AG09319 (cell line): ENCODE data around the gene SRRM2.

Experiments used
- DNase-seq: peaks from one replicate; pipeline ENCODE4 v3.0.0-alpha.2; 2010; ENCODE audit warnings: low read depth; ENCODE audit errors: extremely low read depth
- CTCF ChIP-seq: IDR thresholded peaks from 2 replicates; pipeline ENCODE4 v1.5.1; 2011; ENCODE audit warnings: low read depth, mild to moderate bottlenecking, inconsistent platforms, low read length, moderate library complexity

Gene SRRM2

DNA sequence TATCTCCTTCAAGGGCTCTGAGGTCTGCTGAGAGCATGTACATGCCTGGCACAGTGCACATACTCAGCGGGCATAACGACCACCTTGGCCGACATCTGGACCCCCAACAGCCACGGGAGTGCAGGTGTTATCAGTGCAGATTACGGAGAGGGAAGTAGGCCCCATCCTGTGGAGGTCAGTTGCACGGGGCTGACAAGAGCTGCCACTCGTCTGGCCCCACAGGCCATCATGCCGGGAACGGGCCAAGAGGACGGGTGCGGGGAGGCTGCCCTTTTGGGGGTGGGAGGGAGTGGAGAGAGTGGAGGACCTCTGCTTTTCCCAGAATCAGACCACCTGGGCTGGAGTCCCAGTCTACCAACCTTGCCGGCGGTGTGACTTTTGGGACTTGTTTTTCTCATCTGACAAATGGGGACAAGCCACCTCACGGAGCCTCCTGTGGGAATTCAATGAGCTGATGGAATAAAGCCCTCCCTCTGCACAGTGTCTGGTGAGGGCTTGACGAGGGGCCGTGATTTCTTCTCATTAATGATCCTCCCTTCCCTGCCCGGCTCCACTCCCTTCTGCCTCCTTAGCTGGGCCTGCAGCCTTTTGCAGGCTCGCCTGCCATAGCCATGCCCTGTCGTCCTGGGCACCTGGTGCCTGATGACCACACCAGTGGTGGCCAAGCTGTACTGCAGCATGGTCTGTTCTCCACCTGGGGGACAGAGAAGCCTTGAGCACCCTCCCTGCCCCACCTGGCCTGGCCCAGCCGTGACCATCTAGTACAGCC lies 30.3 kb downstream of the SRRM2 start:
- no peak for DNase-seq
- TF ChIP-seq CTCF, result no peak

GRCh38 chr16:2783581-2784357 lies 31.3 kb downstream of the SRRM2 start:
- TF ChIP-seq CTCF, result no peak
- DNase-seq, result no peak

DNA sequence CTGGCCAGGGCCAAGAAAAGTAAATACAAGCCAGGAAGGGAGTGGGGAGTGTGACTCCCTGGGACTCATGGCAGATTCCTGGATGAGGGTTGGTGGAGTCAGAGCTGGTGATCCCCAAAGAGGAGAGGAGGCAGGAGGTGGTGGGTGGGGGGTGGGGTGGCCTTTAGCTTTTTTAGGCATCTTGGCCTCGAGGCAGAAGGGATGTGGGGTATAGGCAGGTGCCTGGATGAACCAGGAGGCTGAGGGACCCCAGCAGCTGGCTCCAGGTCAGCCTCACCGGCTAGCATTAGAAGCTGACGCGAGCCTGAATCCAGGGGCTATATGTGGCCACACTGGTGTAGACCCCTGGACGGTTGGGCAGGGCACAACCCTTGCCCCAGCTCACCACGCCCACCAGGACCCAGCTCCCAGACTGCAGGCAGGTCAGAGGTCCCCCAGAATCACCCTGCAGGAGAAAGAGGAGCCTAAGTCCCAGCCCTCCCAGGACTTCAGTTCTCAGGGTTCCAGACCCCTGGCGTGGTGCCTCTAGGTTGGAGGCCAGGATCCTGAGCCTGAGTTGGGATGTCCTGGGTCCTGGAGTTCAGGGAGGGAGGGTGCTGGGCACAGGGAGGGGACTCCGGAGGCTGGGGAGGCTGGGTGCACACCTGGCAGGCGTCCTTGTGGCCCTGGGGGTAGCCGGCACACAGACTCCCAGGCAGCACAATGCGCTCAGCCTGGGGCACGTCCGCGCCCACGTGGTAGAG lies 32.1 kb downstream of the SRRM2 start:
- no peak for DNase-seq
- no peak for TF ChIP-seq CTCF

DNA sequence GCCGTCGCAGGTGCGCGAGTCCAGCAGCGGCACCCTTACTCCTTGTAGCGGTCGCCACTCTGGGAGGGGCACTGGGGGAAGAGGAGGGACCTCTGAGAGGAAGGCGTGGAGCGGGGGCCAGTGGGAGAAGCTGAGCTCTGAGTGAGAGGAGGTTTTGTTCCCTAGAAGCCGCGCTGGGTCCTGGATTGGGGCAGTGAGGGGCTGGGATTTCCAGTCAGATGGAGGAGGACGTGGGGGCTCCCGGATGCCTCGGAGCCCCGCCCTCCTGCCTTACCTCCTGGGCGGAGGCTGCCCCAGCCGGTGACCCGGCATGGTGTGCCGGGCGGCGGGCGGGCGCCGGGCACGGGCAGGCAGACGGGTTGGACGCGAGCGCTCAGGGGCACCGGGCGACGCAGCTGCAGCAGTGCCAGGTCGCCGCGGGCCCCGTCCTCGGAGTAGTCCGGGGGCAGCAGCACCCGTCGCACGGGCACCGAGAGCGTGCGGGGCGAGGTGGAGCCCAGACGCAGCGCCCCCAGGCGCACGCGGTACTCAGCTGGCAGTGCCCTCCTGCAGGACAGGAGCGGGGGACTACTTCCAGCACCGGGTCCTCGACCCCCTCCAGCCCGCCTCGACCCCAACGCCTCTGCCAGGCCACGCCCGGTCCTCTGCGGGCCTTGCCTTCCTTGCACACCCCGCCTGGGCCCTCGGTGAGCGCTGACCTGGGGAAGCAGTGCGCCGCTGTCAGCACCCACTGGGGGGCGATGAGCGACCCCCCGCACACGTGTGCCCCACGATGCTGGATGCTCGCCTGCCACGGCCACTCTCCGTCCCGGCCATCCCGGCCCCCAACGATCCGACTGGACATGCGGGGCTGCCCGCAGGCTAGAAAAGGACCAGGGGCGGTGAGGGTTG lies 32.9 kb downstream of the SRRM2 start:
- no peak; the same call in 1 of the 2 replicates for TF ChIP-seq CTCF
- DNase-seq, result no peak

- DNase-seq, result no peak
- no peak for TF ChIP-seq CTCF
Observed at GRCh38 chr16:2786061-2786825, 33.8 kb downstream of the SRRM2 start.

GRCh38 chr16:2786826-2787151 lies 34.4 kb downstream of the SRRM2 start:
- DNase-seq, result no peak
- TF ChIP-seq CTCF, result no peak
